T-cell (primary cell): ENCODE results near the gene CNTN6. TPM values are rescaled to one million over a fixed set of nuclear protein-coding genes. Genes with fewer than 3 reads are reported as not detected.

ENCODE experiments used
- ATAC-seq, 4 experiments: fragments of 200-7000 bp in 3 of 4; fragments of 150-1000 bp in 1 of 4; cut with Tn5 transposase; replicated peaks in 1 of 4; 1 replicate in 3 of 4; 2 replicates in 1 of 4; pipeline ENCODE4 v1.10.0; 2021; ENCODE audit warnings: moderate library complexity in 3 of 4, mild to moderate bottlenecking in 2 of 4, moderate number of reproducible peaks in 1 of 4
- CTCF ChIA-PET, 2 donors: fragments of 300-600 bp; sonication (Branson Sonifier 250); formaldehyde crosslinking; loops; one replicate each; lab custom pipeline; 2022; ENCODE audit warnings: antibody characterized with exemption in 2 of 2; lab: Charles Lee
- POLR2A ChIA-PET, 2 donors: fragments of 300-600 bp; sonication (Branson Sonifier 250); formaldehyde crosslinking; loops; one replicate each; lab custom pipeline; 2022; ENCODE audit warnings: antibody characterized with exemption in 2 of 2; lab: Charles Lee
- DNase-seq, 35 experiments: peaks; one replicate each; pipeline versions ENCODE4 v3.0.0 to v3.0.0-alpha.2; 2013 to 2023
- H3K27ac ChIP-seq: one replicate; pipeline ENCODE4 v1.5.1; 2013; ENCODE audit warnings: low read length
- H3K27me3 ChIP-seq, 2 experiments: replicated peaks in 1 of 2; 1 replicate in 1 of 2; 2 replicates in 1 of 2; pipeline versions ENCODE4 v1.6.1 to v1.7.0; 2013; ENCODE audit warnings: low read length in 1 of 2, mixed read lengths in 1 of 2; ENCODE audit not compliant: control insufficient read depth in 2 of 2, insufficient read depth in 2 of 2; ENCODE audit errors: extremely low read depth in 1 of 2
- H3K36me3 ChIP-seq, 2 donors: 1 replicate in 1 of 2; 2 replicates in 1 of 2; pipeline versions ENCODE4 v1.6.1 to v1.7.0; 2013; ENCODE audit warnings: low read length in 1 of 2; ENCODE audit not compliant: control insufficient read depth in 2 of 2, insufficient read depth in 1 of 2; ENCODE audit errors: extremely low read depth in 1 of 2
- H3K4me1 ChIP-seq, 2 experiments: 1 replicate in 1 of 2; 2 replicates in 1 of 2; pipeline versions ENCODE4 v1.6.1 to v1.7.0; 2013; ENCODE audit warnings: low read length in 2 of 2, mixed read lengths in 1 of 2; ENCODE audit not compliant: insufficient read depth in 2 of 2, control insufficient read depth in 1 of 2; ENCODE audit errors: extremely low read depth in 1 of 2
- H3K4me3 ChIP-seq, 2 donors: 1 replicate in 1 of 2; 2 replicates in 1 of 2; pipeline versions ENCODE4 v1.5.1 to v1.7.0; 2013; ENCODE audit warnings: mild to moderate bottlenecking in 2 of 2, low read length in 1 of 2, moderate library complexity in 1 of 2; ENCODE audit not compliant: control insufficient read depth in 1 of 2; ENCODE audit errors: extremely low read depth in 1 of 2
- H3K9me3 ChIP-seq: 2 replicates; pipeline ENCODE4 v1.7.0; 2013
- H3K27ac Mint-ChIP-seq, 2 donors: one replicate each; pipeline ENCODE4 v1.8.0; 2020 to 2021; ENCODE audit warnings: mild to moderate bottlenecking in 2 of 2, mixed read lengths in 2 of 2
- H3K27me3 Mint-ChIP-seq, 2 donors: one replicate each; pipeline ENCODE4 v1.8.0; 2021 to 2022; ENCODE audit warnings: mixed read lengths in 2 of 2
- H3K36me3 Mint-ChIP-seq: one replicate; pipeline ENCODE4 v1.8.0; 2021; ENCODE audit warnings: mixed read lengths
- H3K4me1 Mint-ChIP-seq, 3 donors: one replicate each; pipeline ENCODE4 v1.8.0; 2020 to 2022; ENCODE audit warnings: mixed read lengths in 3 of 3, mild to moderate bottlenecking in 1 of 3
- H3K4me3 Mint-ChIP-seq, 3 donors: one replicate each; pipeline ENCODE4 v1.8.0; 2020 to 2022; ENCODE audit warnings: mild to moderate bottlenecking in 3 of 3, mixed read lengths in 3 of 3, moderate library complexity in 3 of 3
- H3K9me3 Mint-ChIP-seq, 3 donors: one replicate each; pipeline ENCODE4 v1.8.0; 2020 to 2022; ENCODE audit warnings: mixed read lengths in 3 of 3
- WGBS: methylation state at CpG from one replicate; pipeline ENCODE4 v1.1.5; 2013; ENCODE audit warnings: missing lambda C conversion rate; ENCODE audit not compliant: insufficient coverage; 5-methylcytosine and 5-hydroxymethylcytosine counted together
- total RNA-seq, 35 experiments: library from RNA in 6 of 35; stranded (reverse) in 6 of 35; fragments of 120-200 nt in 1 of 35; gene quantifications; one replicate each; pipeline versions ENCODE4 v1.2.1 to v1.2.4 and lab custom pipeline; 2013 to 2026

The CNTN6 gene
- total RNA-seq, 5 donors from 2014 or later (not counting 1 experiment from before 2014, with no cell fraction given), result not detected

DNA sequence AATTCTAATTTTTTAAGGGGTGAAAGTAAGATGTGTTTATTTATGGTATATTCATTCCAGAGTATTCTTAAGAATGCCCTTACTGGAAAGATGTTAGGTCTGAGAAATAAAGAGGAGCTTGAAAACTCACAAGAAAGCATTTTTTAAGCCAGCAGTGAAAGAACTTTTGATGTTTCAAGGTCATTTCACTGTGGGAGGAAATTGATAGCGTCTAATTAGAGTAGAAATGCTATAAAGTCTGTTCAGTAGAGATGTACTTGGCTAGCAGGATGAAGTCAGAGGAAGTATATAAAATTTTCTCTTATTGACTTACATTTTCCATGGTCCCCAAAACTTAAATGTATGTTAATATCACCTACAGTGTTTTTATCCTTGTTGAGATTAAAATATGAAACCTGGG, 354.6 kb downstream of the CNTN6 start:
- Histone ChIP-seq H3K27ac (no peak overlapping the region), H3K9me3 (peaks cover 4% of the 10 kb centered on the region), H3K27me3 (no peaks in the 10 kb centered on the region), H3K4me3 (no peak overlapping the region), H3K4me1 (no peaks in the 10 kb centered on the region), H3K36me3 (no peaks in the 10 kb centered on the region)
- Mint-ChIP-seq H3K27ac (no peak overlapping the region), H3K4me3 (no peak overlapping the region), H3K9me3 (peaks cover 0 to 17% (median 7%) of the 10 kb centered on the region in 3 donors), H3K36me3 (no peaks in the 10 kb centered on the region), H3K4me1 (no peaks in the 10 kb centered on the region), H3K27me3 (no peaks in the 10 kb centered on the region)
- ATAC-seq (no peak), DNase-seq (no peak)
- CTCF ChIA-PET, result no interaction called here
- no CpG with 5 or more reads among the region's 1 CpG for WGBS
- POLR2A ChIA-PET, result no interaction called here

GRCh38 chr3:1448443-1448842, 355.6 kb downstream of the CNTN6 start:
- peaks cover 0 to 16% (median 14%) of the 10 kb centered on the region in 3 donors for H3K9me3 Mint-ChIP-seq
- Histone ChIP-seq H3K27me3 (no peaks in the 10 kb centered on the region), H3K9me3 (peaks cover 4% of the 10 kb centered on the region), H3K4me1 (no peaks in the 10 kb centered on the region), H3K4me3 (no peak overlapping the region), H3K27ac (no peak overlapping the region), H3K36me3 (no peaks in the 10 kb centered on the region)
- CTCF ChIA-PET, result no interaction called here
- ATAC-seq, result no peak
- H3K27me3 Mint-ChIP-seq, result peaks cover 0 to 2% of the 10 kb centered on the region in 2 donors
- H3K4me3 Mint-ChIP-seq, result no peak overlapping the region
- POLR2A ChIA-PET, result no interaction called here
- H3K27ac Mint-ChIP-seq, result no peak overlapping the region
- no peaks in the 10 kb centered on the region for H3K36me3 Mint-ChIP-seq
- DNase-seq, result no peak
- no peaks in the 10 kb centered on the region for H3K4me1 Mint-ChIP-seq
